HAP-1 (cell line): ENCODE measurements around the gene NKAIN2.
"Not testable (repeated sequence)": the region's sequence is repeated elsewhere in the genome, so short reads cannot be mapped to it uniquely, and the experiment has no call there.

Experiments used
- DNase-seq, 2 experiments: peaks; one replicate each; pipeline ENCODE4 v3.0.0-alpha.2; 2016 to 2020; ENCODE audit warnings: low spot score in 2 of 2
- H3K27me3 ChIP-seq: fragments of 250-450 bp; sonication (Bioruptor Pico); 2 replicates; pipeline ENCODE4 v1.5.1; 2020; ENCODE audit warnings: low read depth, mild to moderate bottlenecking, moderate library complexity
- H3K36me3 ChIP-seq: fragments of 250-450 bp; sonication (Bioruptor Pico); replicated peaks from 2 replicates; pipeline ENCODE4 v1.5.1; 2020; ENCODE audit warnings: mild to moderate bottlenecking
- H3K4me1 ChIP-seq: fragments of 250-450 bp; sonication (Bioruptor Pico); 2 replicates; pipeline ENCODE4 v1.5.1; 2020; ENCODE audit warnings: mild to moderate bottlenecking
- H3K4me3 ChIP-seq: fragments of 250-450 bp; sonication (Bioruptor Pico); 2 replicates; pipeline ENCODE4 v1.5.1; 2020; ENCODE audit warnings: mild to moderate bottlenecking, moderate library complexity
- H3K9me3 ChIP-seq: fragments of 250-450 bp; sonication (Bioruptor Pico); 2 replicates; pipeline ENCODE4 v1.5.1; 2020; ENCODE audit warnings: mild to moderate bottlenecking, moderate library complexity
- in situ Hi-C: fragments of 300-500 bp; cut with MboI; formaldehyde crosslinking; loops from 3 replicates; pipeline ENCODE4 v1.14.3; 2020; ENCODE audit warnings: low sequenced_read_pairs, inconsistent platforms, mixed read lengths

The NKAIN2 gene

GRCh38 chr6:124524491-124525200 is 721.0 kb downstream of the NKAIN2 start:
- in situ Hi-C loops = no loop called here
- Histone ChIP-seq H3K4me3 (no peak overlapping the region), H3K9me3 (no peaks in the 10 kb centered on the region), H3K4me1 (no peaks in the 10 kb centered on the region), H3K36me3 (no peaks in the 10 kb centered on the region), H3K27me3 (no peaks in the 10 kb centered on the region)
- peak in 1 of 2 experiments; percentile 8 for DNase-seq

DNA sequence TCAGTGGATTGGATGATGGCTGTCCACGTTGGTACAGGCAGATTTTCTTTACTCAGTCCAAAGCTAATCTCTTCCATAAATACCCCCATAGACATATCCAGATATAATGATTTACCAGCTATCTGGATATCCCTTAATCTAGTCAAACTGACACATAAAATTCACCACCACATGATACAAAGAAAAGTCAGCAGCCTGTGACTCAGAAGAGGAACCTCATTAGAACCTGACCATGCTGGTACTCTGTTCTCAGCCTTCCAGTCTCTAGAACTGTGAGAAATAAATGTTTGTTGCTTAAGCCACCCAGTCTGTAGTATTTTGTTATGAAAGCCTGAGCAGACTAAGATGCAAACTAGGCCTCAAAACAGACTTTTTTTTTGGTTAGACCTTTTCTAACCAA is 727.3 kb downstream of the NKAIN2 start:
- Histone ChIP-seq H3K36me3 (no peaks in the 10 kb centered on the region), H3K4me3 (no peak overlapping the region), H3K9me3 (no peaks in the 10 kb centered on the region), H3K27me3 (no peaks in the 10 kb centered on the region), H3K4me1 (no peaks in the 10 kb centered on the region)
- in situ Hi-C loops = no loop called here
- DNase-seq = no peak

DNA sequence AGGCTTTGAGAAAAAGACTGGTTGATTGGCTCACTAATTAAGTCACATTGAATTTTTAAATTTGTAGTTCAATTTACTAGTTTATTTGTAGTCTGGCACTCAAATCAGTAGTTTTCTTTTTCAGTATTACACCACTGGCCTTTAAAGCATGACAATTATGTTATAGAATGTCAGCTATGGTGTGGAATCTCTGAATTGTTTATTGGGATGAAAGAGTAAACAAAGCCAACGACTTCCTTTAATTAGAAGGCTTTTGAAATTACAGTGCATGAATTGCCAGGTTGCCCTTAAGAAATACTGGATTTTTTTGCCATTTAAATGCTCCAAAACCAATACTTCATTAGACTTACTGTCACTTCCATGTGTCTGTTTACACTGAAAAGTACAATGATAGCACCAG is 731.6 kb downstream of the NKAIN2 start:
- Histone ChIP-seq H3K4me3 (no peak overlapping the region), H3K27me3 (no peaks in the 10 kb centered on the region), H3K4me1 (no peaks in the 10 kb centered on the region), H3K9me3 (no peaks in the 10 kb centered on the region), H3K36me3 (no peaks in the 10 kb centered on the region)
- in situ Hi-C loops = no loop called here
- DNase-seq = no peak

DNA sequence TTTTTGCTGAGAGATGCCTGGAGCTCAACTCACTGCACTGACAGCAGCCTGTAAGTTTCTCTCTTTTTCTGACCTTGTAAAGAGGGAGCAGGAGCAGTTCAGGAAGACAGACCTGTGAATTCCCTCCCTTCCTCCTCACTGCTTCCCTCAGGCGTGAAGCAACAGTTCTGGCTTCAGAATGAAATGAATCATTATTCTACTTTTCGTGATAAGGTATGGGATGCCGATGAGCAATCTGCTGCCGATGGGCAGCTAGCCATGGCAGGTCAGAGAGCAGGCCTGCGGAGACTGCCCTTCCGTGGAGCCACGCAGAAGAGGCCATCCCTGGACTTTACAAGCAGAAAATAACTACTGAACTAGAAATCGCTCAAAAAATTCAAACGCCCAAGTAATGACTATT is 732.1 kb downstream of the NKAIN2 start:
- H3K9me3 ChIP-seq = no peaks in the 10 kb centered on the region
- no peak for DNase-seq
- no peaks in the 10 kb centered on the region for H3K27me3 ChIP-seq
- no peak overlapping the region for H3K4me3 ChIP-seq
- in situ Hi-C loops = no loop called here
- H3K4me1 ChIP-seq = no peaks in the 10 kb centered on the region
- no peaks in the 10 kb centered on the region for H3K36me3 ChIP-seq

DNA sequence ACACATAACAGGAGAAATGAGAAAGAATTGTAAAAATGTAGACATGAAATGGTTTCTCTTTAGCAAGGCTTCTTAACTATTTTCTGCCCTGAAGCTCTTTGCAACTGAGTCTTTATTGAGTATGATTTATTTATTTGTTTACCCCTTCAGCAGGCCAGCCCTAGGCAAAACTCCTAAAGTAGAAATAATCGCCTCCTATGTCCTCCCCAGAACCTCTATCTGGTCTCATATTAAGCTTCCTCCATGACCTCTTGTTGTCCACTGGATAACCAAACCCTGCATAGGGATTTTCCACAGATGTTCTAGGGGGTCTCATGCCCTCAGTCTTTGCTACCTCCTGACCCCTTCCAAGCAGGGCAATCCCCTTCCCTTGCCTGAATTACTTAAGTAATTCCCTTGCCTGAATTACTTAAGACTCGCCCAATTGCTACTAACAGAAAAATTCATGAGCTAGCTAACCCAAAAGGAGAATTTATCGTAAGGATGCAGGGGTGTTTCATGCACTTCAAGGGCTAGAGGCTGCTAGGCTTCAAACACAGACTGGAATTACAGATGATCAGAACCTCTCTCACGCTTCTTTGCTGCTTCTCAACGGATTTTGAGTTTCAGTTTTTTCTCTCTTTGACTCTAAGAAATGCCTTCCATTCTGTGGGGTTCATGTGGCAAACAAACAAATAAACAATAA is 732.6 kb downstream of the NKAIN2 start:
- DNase-seq = no peak
- Histone ChIP-seq H3K9me3 (no peaks in the 10 kb centered on the region), H3K4me3 (no peak overlapping the region), H3K36me3 (no peaks in the 10 kb centered on the region), H3K4me1 (no peaks in the 10 kb centered on the region), H3K27me3 (no peaks in the 10 kb centered on the region)
- in situ Hi-C loops = no loop called here

DNA sequence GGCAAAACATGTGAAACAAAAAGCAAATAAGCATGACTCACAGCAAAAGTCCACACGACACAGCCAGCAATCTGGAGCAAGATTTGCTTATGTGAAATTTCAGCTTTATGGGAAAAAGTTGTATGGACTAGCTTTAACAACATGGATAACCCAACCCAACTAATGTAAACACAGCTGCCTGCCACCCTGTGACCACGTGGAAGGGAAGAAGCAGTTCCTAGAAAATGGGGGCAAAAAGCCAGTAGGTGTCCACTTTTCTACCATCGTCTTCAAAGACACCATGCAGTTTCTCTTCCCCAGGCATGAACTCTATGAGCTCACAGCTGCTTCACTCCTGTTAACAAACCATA is 733.2 kb downstream of the NKAIN2 start:
- H3K4me1 ChIP-seq = no peaks in the 10 kb centered on the region
- in situ Hi-C loops = no loop called here
- H3K36me3 ChIP-seq = no peaks in the 10 kb centered on the region
- no peak overlapping the region for H3K4me3 ChIP-seq
- no peak for DNase-seq
- H3K9me3 ChIP-seq = no peaks in the 10 kb centered on the region
- no peaks in the 10 kb centered on the region for H3K27me3 ChIP-seq

- no peak for DNase-seq
- Histone ChIP-seq H3K4me3 (no peak overlapping the region), H3K27me3 (no peaks in the 10 kb centered on the region), H3K36me3 (no peaks in the 10 kb centered on the region), H3K9me3 (no peaks in the 10 kb centered on the region), H3K4me1 (no peaks in the 10 kb centered on the region)
- in situ Hi-C loops = no loop called here
These were observed 735.4 kb downstream of the NKAIN2 start for GRCh38 chr6:124539096-124539495.

- H3K9me3 ChIP-seq = no peaks in the 10 kb centered on the region
- DNase-seq = no peak
- no peaks in the 10 kb centered on the region for H3K36me3 ChIP-seq
- no peaks in the 10 kb centered on the region for H3K4me1 ChIP-seq
- no peaks in the 10 kb centered on the region for H3K27me3 ChIP-seq
- H3K4me3 ChIP-seq = no peak overlapping the region
- in situ Hi-C loops = no loop called here
These were observed 737.9 kb downstream of the NKAIN2 start for GRCh38 chr6:124541573-124541972.

- Histone ChIP-seq H3K4me3 (no peak overlapping the region), H3K9me3 (no peaks in the 10 kb centered on the region), H3K36me3 (no peaks in the 10 kb centered on the region), H3K4me1 (no peaks in the 10 kb centered on the region), H3K27me3 (peaks cover 8% of the 10 kb centered on the region; the same call in 1 of the 2 replicates)
- DNase-seq = no peak
- in situ Hi-C loops = no loop called here
These were observed 742.9 kb downstream of the NKAIN2 start for GRCh38 chr6:124546601-124547000.

GRCh38 chr6:124551711-124552233 is 748.1 kb downstream of the NKAIN2 start:
- Histone ChIP-seq H3K36me3 (no peaks in the 10 kb centered on the region), H3K9me3 (peaks cover 3% of the 10 kb centered on the region; the same call in 1 of the 2 replicates), H3K4me3 (no peak overlapping the region), H3K4me1 (no peaks in the 10 kb centered on the region), H3K27me3 (peaks cover 18% of the 10 kb centered on the region; the same call in 1 of the 2 replicates)
- in situ Hi-C loops = no loop called here
- DNase-seq = no peak

DNA sequence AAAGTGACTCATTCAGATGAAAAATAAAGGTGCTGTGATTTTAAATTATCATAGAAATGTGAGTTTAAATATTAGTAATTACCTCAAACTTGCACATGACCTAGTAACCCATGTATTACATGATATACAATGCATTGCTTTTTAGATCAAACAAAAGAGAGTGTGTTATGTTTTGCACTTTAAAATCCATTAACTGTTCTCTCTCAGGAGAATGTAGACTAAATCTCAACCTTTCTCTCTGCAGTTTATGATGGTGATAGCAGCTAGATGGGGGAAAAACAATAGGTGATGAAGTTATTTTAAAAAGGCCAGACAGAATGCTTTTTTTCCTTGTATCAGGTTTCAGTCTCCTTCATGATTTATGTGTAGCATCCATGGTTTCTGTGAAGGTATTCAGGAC is 754.2 kb downstream of the NKAIN2 start:
- DNase-seq = peak in 1 of 2 experiments; percentile 5
- in situ Hi-C loops = no loop called here
- Histone ChIP-seq H3K9me3 (peaks cover 3% of the 10 kb centered on the region; the same call in 1 of the 2 replicates), H3K27me3 (peaks cover 9% of the 10 kb centered on the region; the same call in 1 of the 2 replicates), H3K4me3 (no peak overlapping the region), H3K4me1 (peaks cover 12% of the 10 kb centered on the region), H3K36me3 (no peaks in the 10 kb centered on the region)

DNA sequence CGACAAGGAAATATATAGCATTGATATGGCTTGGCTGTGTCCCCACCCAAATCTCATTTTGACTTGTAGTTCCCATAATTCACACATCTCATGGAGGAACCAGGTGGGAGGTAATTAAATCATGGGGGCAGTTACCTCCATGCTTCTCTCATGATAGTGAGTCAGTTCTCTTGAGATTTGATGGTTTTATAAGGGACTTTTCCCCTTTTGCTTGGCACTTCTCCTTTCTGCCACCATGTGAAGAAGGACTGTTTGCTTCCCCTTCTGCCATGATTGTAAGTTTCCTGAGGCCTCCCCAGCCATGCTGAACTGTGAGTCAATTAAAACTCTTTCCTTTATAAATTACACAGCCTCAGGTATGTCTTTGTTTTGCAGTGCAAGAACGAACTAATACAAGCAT is 756.4 kb downstream of the NKAIN2 start:
- H3K36me3 ChIP-seq, H3K4me3 ChIP-seq, in situ Hi-C loops, H3K9me3 ChIP-seq, DNase-seq, H3K27me3 ChIP-seq: not testable (repeated sequence)
- peaks cover 12% of the 10 kb centered on the region for H3K4me1 ChIP-seq

DNA sequence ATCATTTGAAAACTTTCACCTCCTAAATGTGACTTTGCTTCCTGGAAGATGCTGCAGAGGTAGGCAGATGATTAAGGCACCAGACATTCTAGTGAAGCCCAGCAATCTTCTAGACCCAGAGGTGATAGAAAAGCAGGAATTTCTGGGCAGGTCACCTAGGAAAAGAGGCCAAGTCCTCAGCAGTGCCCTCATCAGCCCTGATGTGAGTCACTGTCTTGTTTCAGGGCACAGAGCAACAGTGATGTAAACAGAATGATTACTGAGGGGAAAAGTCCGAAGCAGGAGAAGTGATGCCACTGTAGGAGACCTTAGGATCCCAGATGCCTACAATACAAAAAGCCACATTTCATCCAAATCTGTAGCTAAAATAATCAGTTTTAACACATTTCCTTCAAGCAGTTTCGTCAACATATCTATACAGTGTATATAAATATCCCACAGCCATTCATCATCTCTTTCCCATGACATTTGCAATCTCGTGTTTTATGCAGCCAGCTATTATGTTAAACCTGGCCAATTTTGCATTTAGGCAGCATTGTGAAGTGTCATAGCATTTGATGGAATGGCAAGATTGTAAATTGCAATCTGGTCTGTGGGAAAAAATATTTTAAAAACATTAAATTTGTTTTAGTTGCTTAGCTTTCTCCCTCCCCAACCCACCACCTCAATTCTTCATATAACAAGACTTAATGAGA is 757.4 kb downstream of the NKAIN2 start:
- H3K4me3 ChIP-seq = no peak overlapping the region
- in situ Hi-C loops = no loop called here

GRCh38 chr6:124561635-124562130 is 758.0 kb downstream of the NKAIN2 start:
- DNase-seq = no peak
- Histone ChIP-seq H3K4me1 (peaks cover 12% of the 10 kb centered on the region), H3K36me3 (no peaks in the 10 kb centered on the region), H3K9me3 (no peaks in the 10 kb centered on the region), H3K27me3 (no peaks in the 10 kb centered on the region), H3K4me3 (no peak overlapping the region)
- in situ Hi-C loops = no loop called here

More for the DNA sequence above, 757.4 kb downstream of the NKAIN2 start:
- Histone ChIP-seq H3K27me3 (no peaks in the 10 kb centered on the region; the same call in 1 of the 2 replicates), H3K4me1 (peaks cover 12% of the 10 kb centered on the region), H3K9me3 (peaks cover 3% of the 10 kb centered on the region; the same call in 1 of the 2 replicates), H3K36me3 (no peaks in the 10 kb centered on the region)
- DNase-seq = no peak
